ENCODE results near the gene SF3B2.
"Not testable (repeated sequence)": the region's sequence is repeated elsewhere in the genome, so short reads cannot be mapped to it uniquely, and the experiment has no call there.

Gene SF3B2

DNA sequence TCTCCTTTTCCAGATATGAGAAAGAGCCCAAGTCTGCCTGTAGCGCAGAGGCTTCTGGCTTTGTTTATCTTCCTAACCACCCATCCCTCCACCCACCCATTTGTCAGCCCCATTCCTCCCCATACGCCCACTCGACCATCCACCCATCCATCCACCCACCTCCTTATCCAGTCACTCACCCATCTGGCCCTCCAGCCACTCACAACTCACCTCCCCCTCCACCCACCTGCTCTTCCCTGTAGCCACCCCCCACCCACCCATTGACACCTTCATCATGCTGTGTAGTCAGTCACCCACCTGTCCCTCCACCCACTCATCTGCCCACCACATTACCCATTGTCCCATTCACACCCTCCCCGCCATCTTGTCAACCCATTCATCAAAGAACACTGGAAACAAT, 34.8 kb upstream of the SF3B2 start:
- no peak for DNase-seq (ENCODE audit: low read depth)

DNA sequence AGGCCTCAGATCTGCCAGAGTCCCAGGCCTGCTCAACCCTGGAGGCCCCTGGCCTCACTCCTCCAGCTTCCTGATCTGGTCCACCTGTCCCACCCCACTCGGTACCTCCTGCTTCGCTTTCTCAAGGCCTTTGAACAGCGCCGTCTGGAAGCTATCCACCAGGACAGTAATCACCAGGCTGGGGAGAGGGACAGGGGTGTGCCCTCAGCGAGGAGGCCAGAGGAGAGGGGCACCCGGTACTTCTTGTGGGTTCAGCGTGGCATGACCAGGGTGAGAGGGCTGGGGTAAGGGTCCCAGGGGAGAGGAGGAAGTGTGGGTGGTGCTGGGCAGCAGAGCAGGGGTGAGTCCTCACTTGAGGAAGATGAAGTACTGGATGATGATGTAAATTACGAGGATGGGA, 32.0 kb upstream of the SF3B2 start:
- no peak for DNase-seq (ENCODE audit: low read depth)

DNA sequence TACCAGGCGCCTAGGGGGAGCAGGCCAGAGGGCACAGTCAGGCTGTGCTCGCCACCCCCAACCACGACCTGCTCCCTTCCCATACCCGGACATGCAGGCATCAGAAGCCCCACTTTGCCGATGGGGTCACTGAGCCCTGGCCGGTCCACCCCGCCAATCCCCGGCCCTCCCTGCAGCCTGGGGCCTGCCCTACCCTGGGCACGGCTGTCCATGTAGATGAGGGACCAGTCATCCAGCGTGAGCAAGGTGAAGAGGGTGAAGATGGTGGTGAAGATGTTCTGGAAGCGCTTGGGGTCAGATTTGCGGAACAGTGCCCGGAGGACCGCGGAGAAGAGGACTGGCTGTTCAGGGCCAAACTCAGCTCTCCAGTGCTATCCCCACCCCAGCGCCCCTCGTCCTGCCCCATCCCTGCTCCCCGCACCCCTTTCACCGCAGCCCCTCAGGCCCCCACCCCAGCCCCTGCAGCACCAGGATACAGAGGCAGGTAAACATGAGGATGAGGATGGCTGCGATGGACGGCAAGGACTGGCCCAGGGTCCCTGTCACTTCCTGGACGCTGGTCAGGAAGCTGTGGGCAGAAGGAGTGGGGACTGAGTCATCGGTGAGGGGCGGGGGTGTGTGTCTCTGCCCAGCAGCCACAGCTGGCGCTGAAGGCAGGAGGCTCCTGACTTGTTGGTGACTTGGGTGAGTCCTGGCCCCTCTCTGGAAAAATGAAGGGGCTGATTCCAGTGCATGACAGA, 31.4 kb upstream of the SF3B2 start:
- DNase-seq (ENCODE audit: low read depth), result peak; percentile 14

DNA sequence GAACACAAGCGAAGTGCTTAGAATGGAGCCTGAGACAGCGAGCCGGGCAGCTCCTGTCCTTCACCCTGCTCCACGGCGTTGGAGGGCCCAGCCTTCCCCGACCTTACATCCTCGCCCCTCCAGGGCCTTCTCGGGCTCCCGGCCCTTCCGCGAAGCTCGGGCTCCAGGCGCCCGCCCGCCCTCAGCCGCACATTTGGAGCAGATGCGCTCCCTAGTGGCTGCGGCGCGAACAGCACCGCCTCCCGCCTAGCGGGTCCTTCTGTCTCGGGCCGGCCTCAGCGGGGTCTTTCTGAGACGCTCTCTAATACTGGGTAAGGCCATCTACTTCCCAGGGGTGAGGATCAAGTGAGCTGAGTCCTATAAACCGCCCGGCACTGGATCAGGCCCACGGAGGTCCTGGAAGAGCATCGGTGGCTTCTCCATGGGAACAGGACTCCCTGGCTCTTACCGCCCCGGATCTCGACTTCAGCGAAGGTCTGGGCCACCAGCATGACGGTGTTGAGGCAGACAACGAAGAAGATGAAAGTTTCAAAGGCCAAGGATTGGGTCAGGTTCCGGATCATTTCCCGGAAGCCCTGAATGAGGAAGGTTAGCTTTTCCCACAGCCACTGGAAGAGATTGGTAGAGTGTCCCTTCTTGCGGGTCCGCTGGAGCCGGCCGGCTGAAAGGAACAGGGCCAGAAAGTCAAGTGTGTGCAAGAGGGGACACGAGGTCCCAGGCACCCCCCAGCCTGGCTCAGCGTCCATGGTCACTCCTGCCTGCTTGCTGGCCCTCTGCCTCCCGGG, 29.6 kb upstream of the SF3B2 start:
- DNase-seq (ENCODE audit: low read depth), result peak; percentile 26

DNA sequence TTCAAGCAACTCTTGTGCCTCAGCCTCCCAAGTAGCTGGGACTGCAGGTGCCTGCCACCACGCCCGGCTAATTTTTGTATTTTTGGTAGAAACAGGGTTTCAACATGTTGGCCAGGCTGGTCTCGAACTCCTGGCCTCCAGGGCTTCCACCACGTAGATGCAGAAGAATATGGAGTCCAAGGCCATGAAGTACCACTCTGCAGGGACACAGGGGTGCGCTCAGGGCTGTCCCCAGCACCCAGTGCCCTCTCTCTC, 29.1 kb upstream of the SF3B2 start:
- not testable (repeated sequence) for DNase-seq (ENCODE audit: low read depth)

DNA sequence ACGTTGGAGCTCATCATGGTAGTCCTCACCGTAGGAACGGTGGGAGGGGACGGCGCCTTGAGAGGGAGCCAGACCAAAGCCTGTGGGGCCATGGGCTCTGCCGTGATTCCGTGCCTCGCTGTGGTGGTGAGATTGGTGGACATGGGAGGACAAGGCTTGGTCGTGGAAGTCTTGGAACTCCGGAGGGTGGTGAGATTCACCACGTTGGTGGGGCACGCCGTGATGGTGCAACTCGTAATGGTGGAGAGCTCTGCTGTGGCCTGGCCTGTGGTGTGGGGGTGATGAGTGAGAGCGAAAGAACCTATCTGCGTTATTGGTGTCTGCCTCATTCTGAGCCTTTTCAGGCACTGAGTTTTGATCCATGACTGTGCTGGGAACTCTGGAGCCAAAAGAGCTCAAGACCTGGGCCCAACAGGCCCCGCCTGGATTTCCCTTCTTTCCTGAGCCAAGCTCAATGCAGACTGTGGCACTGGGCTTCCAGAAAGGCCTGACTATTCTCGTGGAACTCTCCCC, 26.1 kb upstream of the SF3B2 start, which contains the start of gene CATSPER1:
Gene CATSPER1 (minus strand): TSS at position 463 of the 513 bp plus-strand sequence. CDS start 100 bp downstream, at position 363.
- no peak for DNase-seq (ENCODE audit: low read depth)

DNA sequence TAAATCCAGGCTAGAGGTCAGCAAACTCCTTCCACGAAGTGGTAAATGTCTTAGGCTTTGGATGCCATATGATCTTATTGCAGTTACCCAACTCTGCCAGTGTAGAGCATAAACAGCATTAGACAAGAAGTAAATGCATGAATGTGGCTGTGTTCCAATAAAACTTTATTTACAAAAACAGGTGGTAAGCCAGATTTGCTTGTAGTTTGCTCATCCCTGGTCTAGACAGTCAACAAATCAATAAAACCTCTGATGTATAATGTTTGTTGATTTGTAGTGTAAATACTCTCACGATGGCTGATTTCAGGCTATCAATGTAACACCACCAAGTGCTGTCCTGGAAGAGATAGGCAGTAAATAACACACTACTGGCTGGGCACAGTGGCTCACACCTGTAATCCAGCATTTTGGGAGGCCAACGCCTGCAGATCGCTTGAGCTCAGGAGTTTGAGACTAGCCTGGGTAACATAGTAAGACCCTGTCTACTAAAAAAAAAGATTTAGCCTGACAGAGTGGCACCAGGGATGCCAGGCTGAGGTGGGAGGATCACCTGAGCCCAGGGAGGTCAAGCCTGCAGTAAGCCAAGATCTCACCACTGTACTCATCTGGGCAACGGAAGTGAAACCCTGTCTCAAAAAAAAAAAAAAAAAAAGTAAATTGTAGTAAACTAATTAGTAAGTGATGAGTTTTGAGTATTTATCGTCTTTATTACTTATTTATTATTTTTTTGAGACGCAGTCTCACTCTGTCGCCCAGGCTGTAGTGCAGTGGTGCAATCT, 19.0 kb upstream of the SF3B2 start:
- DNase-seq (ENCODE audit: low read depth), result no peak

DNA sequence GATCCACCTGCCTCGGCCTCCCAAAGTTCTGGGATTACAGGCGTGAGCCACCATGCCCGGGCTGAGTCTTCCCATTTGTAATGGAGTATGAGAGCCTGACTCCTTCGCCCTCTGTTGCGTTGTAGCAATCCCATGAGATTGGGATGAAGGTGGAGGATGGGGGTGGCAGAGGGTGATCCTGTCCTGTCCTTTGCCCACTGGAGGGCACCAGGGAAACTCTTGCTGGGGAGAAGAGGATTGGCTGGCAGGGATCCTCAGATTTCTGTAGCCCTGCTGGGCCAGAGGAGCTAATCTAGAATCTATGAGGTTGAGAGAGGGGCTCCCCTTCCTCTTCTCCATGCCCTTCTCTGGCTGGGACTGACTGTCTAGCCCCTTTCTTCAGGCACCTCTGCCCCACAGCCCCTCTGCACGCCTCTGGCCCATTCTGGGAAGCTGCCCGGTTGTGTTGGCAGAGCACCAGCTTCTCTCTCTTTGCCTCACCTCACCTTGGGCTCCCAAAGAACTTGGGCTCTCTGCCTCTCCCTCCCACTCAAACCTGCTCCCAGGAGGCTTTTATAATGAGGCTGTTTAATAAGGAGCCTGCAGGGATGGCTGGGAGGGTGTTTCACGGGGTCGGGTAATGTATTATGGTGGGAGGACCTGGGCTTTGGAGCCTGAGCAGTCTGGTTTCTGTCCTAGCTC, 16.4 kb upstream of the SF3B2 start:
- DNase-seq (ENCODE audit: low read depth), result no peak

DNA sequence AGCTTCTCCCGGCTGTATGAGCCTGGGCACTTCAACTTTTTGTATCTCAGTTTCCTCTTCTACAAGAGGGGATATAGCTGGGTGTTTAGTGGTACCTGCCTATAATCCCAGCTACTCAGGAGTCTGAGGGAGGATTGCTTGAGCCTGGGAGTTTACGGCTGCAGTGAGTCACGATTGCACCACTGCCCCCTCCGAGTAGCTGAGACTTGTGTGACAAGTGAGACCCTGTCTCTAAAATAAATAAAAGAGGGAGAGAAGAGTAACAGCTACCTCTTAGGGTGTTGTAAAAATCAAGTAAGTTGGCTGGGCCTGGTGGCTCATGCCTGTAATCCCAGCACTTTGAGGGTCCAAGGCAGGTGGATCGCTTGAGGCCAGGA, 15.8 kb upstream of the SF3B2 start:
- no peak for DNase-seq (ENCODE audit: low read depth)

DNA sequence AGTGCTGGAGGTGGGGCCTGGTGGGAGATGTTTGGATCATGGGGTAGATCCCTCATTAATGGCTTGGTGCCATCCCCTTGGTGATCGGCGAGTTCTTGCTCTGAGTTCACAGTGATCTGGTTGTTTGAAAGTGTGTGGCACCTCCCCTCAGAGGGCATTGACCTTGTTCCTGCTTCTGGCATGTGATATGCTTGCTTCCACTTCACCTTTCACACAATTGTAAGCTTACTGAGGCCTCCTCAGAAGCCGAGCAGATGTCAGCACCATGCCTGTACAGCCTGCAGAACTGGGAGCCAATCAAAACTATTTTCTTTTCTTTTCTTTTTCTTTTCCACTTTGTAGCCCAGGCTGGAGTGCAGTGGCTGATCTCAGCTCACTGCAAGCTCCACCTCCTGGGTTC, 14.8 kb upstream of the SF3B2 start:
- DNase-seq (ENCODE audit: low read depth), result no peak

DNA sequence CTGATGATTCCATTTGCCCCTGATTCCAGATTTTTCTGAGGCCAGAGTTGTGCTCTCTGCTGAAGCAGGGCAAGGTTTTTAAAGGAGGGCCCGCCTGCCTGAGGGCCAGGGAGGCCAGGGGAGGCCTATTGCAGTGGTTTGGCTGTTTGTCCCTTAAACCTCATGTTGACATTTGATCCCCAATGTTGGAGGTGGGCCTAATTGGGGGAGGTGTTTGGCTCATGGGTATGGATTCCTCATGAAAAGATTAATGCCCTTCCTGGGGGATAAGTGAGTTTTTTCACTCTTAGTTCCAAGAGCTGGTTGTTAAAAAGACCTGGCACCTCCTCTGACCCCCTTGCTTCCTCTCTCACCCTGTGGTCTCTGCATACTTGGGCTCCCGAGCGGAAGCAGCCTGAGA, 12.4 kb upstream of the SF3B2 start:
- no peak for DNase-seq (ENCODE audit: low read depth)

DNA sequence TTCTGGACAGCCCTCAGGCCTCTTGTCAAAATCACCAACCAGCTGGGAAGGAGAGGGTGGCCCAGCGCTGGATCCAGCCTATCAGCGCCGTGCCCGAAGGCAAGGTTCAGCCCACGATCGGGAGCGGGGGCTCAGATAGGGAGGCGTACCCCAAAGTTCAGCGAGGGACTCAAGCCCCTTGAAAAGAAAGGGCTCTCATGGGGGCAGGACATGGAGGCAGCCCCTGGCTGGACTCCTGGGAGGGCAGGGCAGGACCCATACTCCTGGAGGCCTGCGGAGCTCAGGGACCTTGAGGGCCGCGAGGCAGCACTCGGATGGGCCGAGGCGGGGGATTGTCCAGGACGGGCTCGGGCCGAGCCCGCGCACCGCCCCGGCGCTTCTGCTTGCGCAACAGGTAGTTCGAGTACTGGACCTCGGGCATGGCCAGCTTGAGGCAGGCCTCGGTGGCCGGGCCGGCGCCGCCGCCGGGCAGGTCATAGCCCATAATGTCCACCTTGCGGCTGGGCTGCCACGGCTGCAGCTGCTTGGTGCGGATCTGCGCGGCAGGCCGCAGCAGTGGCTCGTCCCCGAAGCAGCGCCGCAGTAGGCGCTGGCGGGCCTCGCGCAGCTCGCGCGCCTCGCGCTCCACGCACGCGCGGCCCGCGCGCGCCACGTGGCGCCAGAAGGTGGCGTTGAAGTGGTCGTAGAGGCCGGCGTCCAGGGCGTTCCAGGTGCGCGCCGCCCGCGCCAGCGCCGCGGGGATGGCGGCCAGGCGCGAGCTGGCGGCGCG, 9.8 kb upstream of the SF3B2 start:
- no peak for DNase-seq (ENCODE audit: low read depth)

DNA sequence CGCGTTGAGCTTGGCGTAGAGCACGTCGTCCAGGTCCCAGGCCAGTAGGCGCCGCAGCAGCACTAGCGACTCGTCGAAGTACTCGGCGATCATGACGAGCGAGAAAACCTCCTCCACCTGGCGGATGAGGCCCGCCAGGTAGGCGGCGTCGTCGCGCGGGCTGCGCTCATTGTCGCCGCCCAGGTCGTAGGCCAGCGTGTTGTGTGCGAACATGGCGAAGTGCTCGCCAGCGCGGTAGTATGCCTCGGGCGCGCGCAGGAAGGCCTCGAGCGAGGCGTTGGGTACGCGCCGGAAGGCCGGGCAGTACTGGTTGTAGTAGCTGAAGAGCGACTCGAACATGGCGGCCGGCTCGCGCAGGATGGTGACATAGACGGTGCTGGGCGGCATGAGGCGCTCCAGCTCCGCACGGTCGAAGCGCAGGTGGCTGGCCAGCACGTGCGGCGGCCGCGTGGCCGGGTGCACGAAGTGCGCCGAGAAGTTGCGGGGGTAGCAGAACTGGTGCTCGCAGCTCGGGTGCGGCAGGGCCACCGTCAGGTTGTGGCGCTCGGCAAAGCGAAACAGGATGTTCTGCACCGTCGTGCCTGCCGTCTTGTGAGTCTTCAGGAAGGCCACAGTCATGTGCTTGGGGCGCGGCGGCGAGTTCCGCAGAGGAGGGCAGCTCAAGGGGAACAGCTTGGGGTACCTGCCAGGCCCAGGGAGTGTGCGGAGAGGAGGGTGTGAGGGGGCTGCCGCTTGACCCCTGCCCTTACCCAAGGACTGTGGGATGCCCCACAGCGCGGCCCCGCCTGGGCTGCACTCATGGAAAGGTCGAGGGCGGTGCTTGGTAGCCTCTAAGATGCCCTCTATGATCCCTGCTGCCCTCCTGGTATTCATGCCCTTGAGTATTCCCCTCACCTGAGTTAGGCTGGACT, 8.9 kb upstream of the SF3B2 start:
- no peak for DNase-seq (ENCODE audit: low read depth)

DNA sequence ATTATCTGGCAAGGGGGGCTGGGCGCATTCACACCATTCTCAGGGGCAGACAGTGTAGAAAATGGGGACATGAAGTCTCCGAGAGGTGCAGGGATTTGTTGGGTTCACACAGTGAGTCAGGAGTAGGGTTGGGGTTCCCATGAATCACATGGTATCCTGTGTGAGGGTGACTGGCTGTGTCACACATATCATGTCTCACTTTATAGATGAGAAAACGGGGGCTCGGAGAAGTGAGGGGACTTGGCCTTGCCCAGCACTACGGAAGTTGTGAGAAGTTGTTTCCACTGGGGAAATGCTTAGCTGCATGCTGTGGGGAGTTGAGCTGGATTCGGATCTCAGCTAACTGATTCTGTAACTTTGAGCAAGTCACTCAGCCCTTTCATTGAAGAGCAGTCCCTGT, 7.4 kb upstream of the SF3B2 start:
- DNase-seq (ENCODE audit: low read depth), result no peak

DNA sequence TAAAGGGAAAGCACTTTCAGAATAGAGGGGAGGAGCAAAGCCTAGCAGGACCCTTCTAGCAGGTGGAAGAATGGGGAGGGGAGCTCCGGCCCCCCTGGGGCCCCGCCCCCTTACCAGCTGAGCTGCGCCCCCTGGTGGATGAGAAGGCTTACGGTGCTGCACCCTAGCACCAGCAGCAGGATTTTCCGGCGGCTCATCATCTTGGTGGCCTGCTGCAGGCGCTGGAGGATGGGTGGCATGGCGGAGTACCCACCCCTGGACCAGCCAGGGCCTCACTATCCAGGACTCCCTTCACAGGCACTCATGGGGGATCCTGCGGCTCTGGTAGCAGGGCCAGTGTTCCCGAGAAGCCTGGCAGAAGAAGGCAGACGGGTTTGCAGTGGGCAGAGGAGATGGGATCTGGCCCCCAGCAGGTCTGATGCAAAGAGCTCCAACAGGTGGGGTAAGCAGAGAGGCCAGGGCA, 7.0 kb upstream of the SF3B2 start:
- peak; percentile 67 for DNase-seq (ENCODE audit: low read depth)

DNA sequence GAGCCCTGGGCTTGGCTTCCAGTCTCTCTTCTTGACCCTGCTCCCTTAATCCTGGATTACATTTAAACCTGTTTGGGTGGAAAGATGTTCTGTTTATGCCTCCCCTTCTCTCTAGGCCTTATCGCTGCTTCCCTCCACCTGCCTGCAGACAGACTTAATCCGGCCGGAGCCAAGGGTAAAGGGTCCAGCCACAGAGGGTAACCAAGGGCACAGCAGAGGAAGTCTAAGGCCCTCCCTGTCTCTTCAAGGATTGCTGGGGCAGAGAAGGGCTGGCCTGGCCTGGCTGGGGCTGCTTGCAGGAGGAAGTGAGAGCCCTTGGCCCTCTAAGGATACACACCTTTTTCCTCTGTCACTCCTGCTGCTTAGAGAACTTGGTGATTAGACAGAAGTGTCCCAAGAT, 5.3 kb upstream of the SF3B2 start:
- DNase-seq (ENCODE audit: low read depth), result no peak

DNA sequence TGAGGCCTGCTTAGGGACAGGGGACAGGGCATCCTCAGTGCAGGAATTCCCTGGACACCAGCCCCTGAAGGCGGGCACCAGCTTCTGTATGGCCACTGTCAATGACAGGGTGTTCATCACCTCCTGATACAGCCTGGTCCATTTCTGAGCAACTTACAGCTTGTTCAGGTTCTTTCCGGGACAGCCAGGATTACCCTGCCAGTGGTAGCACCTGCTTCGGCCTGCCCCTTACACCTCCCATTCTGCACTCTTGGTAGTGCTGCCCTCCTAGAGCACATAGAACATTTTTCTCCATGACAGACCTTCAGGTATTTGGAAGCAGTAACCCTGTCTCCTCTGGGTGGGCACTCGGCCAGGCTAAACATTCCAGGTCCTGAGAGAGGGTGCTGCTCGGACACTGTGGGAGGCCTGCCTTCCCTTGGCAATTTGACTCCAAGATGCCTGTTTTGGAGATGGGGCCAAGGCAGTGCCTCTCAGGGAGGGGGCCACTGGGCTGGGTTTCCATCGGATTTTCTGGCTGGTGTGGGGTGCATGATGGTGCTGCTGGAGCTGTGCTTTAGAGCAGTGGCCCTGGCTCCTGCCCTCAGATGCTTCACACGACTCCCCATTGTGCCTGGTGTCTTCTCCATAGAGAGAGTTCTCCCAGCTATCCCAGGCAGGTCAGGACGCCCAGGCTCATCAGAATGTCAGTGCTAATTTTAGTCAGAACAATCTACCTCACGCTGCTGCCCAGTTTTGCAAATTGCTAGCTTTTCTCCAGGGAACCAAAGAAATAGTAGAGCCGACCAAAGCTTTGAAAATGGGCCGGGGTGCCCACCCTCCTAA, 4.4 kb upstream of the SF3B2 start:
- no peak for DNase-seq (ENCODE audit: low read depth)

DNA sequence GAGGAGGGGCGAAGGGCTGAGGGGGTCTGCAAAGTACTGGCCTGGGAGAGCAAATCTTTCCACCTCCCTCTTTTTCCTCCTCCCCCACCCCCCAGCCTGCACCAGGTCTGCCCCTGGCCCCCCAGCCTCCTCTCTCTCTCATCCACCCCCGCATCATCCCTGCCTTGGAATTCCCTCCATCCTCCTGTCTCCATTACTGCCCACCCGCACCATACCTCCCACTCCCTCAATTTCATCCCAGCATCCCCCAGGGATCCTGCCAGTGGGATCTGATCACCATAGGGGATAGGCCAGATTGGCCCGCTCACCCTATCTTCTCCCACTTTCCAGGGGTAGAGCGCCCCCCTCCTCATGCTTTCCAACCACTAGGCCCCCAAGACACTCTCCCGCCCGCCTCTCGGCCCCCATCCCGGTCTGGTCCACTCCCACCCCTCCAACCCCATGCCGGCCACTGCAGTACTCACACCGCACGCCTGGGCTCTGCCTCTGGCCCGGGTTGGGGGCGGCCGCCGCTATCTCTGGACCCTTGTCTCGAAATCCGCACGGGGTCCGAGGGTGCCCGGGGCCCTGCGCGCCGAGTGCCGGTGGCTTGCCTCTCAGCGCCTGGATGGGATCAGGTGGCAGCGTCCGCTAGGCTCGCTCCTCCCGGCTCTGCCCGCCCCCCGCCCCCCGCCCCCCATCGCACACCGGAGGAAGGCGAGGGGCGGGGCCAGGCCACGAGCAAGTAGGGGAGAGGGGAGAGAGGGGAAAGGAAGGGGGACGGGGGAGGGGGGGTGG, 3.4 kb upstream of the SF3B2 start, which contains the start of gene GAL3ST3:
Gene GAL3ST3 (minus strand): TSS at position 615 of the 777 bp plus-strand sequence. CDS start 3,746 bp downstream, outside the sequence.
- DNase-seq (ENCODE audit: low read depth), result no peak
